CD4-positive, alpha-beta memory T cell (primary cell): Measurements from ENCODE around the gene ZFPM1. TPM values are rescaled to one million over a fixed set of nuclear protein-coding genes. Genes with fewer than 3 reads are reported as not detected.

Experiments used
- CTCF ChIA-PET: fragments of 350-600 bp; sonication (Branson Sonifier 250); formaldehyde crosslinking; loops from one replicate; lab custom pipeline; 2021; ENCODE audit warnings: inconsistent platforms; ENCODE audit not compliant: partially characterized antibody; lab: Charles Lee
- POLR2A ChIA-PET: fragments of 350-600 bp; sonication (Branson Sonifier 250); formaldehyde crosslinking; loops from one replicate; lab custom pipeline; 2021; ENCODE audit not compliant: partially characterized antibody; lab: Charles Lee
- DNase-seq, 5 donors: peaks; one replicate each; pipeline versions ENCODE4 v3.0.0 to v3.0.0-alpha.2; 2020 to 2022; ENCODE audit warnings: mixed read lengths in 1 of 5
- H3K27ac ChIP-seq: one replicate; pipeline ENCODE4 v1.7.0; 2013; ENCODE audit warnings: low read depth, low read length
- H3K27me3 ChIP-seq: 2 replicates; pipeline ENCODE4 v1.7.0; 2013; ENCODE audit warnings: mild to moderate bottlenecking, low read length, moderate library complexity; ENCODE audit not compliant: insufficient read depth
- H3K36me3 ChIP-seq: 2 replicates; pipeline ENCODE4 v1.7.0; 2013; ENCODE audit warnings: mild to moderate bottlenecking, low read length, moderate library complexity; ENCODE audit not compliant: insufficient read depth
- H3K4me1 ChIP-seq: 2 replicates; pipeline ENCODE4 v1.7.0; 2013; ENCODE audit warnings: mild to moderate bottlenecking, low read length, moderate library complexity; ENCODE audit not compliant: insufficient read depth
- H3K4me3 ChIP-seq, 2 donors: one replicate each; pipeline ENCODE4 v1.7.0; 2013; ENCODE audit warnings: low read length in 2 of 2, mild to moderate bottlenecking in 1 of 2
- H3K9me3 ChIP-seq, 2 donors: one replicate each; pipeline ENCODE4 v1.7.0; 2013; ENCODE audit warnings: low read length in 2 of 2, control low read depth in 1 of 2; ENCODE audit not compliant: control insufficient read depth in 1 of 2
- H3K27ac Mint-ChIP-seq, 7 donors: one replicate each; pipeline ENCODE4 v1.8.0; 2020 to 2021; ENCODE audit warnings: mixed read lengths in 7 of 7, mild to moderate bottlenecking in 6 of 7, inconsistent platforms in 3 of 7, moderate library complexity in 3 of 7
- H3K27me3 Mint-ChIP-seq, 2 donors: one replicate each; pipeline ENCODE4 v1.8.0; 2020 to 2021; ENCODE audit warnings: mixed read lengths in 2 of 2
- H3K36me3 Mint-ChIP-seq, 2 donors: one replicate each; pipeline ENCODE4 v1.8.0; 2020 to 2021; ENCODE audit warnings: mixed read lengths in 2 of 2, inconsistent platforms in 1 of 2, mild to moderate bottlenecking in 1 of 2
- H3K4me1 Mint-ChIP-seq, 4 donors: one replicate each; pipeline ENCODE4 v1.8.0; 2020 to 2021; ENCODE audit warnings: mixed read lengths in 4 of 4, mild to moderate bottlenecking in 1 of 4
- H3K4me3 Mint-ChIP-seq, 8 donors: one replicate each; pipeline ENCODE4 v1.8.0; 2020 to 2021; ENCODE audit warnings: mixed read lengths in 8 of 8, mild to moderate bottlenecking in 7 of 8, moderate library complexity in 6 of 8, inconsistent platforms in 3 of 8
- H3K9me3 Mint-ChIP-seq, 8 donors: one replicate each; pipeline ENCODE4 v1.8.0; 2020 to 2021; ENCODE audit warnings: mixed read lengths in 8 of 8, mild to moderate bottlenecking in 5 of 8, inconsistent platforms in 3 of 8, moderate library complexity in 1 of 8
- intact Hi-C: fragments of 100-400 bp; cut with micrococcal nuclease; formaldehyde crosslinking; loops from one replicate; pipeline ENCODE4 v1.15.1; 2023
- polyA plus RNA-seq, 2 donors: library from polyadenylated mRNA; unstranded; fragments of 300-500 nt; fragmentation: Illumina TruSeq; gene quantifications; one replicate each; pipeline ENCODE4 v1.2.3, GENCODE V29; 2021
- total RNA-seq, 2 experiments: library from RNA; stranded (reverse); gene quantifications; one replicate each; pipeline ENCODE4 v1.2.3, GENCODE V29; 2021

The ZFPM1 gene
- total and polyA plus RNA-seq, 4 experiments from 2014 or later, result 0.07 to 20.5 (median 9.7) TPM

GRCh38 chr16:88413631-88414030 is 39.4 kb upstream of the ZFPM1 start:
- ChIA-PET CTCF (no interaction called here), POLR2A (no interaction called here)
- Mint-ChIP-seq H3K27me3 (peaks cover 0 to 3% of the 10 kb centered on the region in 2 donors), H3K9me3 (no peaks in the 10 kb centered on the region), H3K4me3 (no peak overlapping the region), H3K36me3 (no peaks in the 10 kb centered on the region), H3K27ac (no peak overlapping the region), H3K4me1 (no peaks in the 10 kb centered on the region)
- H3K27me3 ChIP-seq, result no peaks in the 10 kb centered on the region
- no peaks in the 10 kb centered on the region for H3K9me3 ChIP-seq
- H3K4me3 ChIP-seq, result no peak overlapping the region
- intact Hi-C loops, result no loop called here
- no peak overlapping the region for H3K27ac ChIP-seq
- DNase-seq, result peak in 1 of 5 donors; percentile 18
- no peaks in the 10 kb centered on the region for H3K36me3 ChIP-seq
- no peaks in the 10 kb centered on the region for H3K4me1 ChIP-seq

GRCh38 chr16:88414521-88415380 is 38.3 kb upstream of the ZFPM1 start:
- Mint-ChIP-seq H3K9me3 (no peaks in the 10 kb centered on the region), H3K4me3 (no peak overlapping the region), H3K36me3 (no peaks in the 10 kb centered on the region), H3K27me3 (peaks cover 0 to 4% of the 10 kb centered on the region in 2 donors), H3K27ac (no peak overlapping the region), H3K4me1 (no peaks in the 10 kb centered on the region)
- Histone ChIP-seq H3K9me3 (no peaks in the 10 kb centered on the region), H3K36me3 (no peaks in the 10 kb centered on the region), H3K4me3 (no peak overlapping the region), H3K4me1 (no peaks in the 10 kb centered on the region), H3K27ac (no peak overlapping the region), H3K27me3 (no peaks in the 10 kb centered on the region)
- POLR2A ChIA-PET, result no interaction called here
- CTCF ChIA-PET, result no interaction called here
- no peak for DNase-seq
- intact Hi-C loops, result no loop called here

- Mint-ChIP-seq H3K4me1 (no peaks in the 10 kb centered on the region), H3K4me3 (no peak overlapping the region), H3K27me3 (peaks cover 0 to 4% of the 10 kb centered on the region in 2 donors), H3K27ac (no peak overlapping the region), H3K9me3 (no peaks in the 10 kb centered on the region), H3K36me3 (no peaks in the 10 kb centered on the region)
- DNase-seq, result no peak
- H3K27ac ChIP-seq, result no peak overlapping the region
- H3K9me3 ChIP-seq, result no peaks in the 10 kb centered on the region
- intact Hi-C loops, result no loop called here
- no peaks in the 10 kb centered on the region for H3K27me3 ChIP-seq
- H3K4me3 ChIP-seq, result no peak overlapping the region
- CTCF ChIA-PET, result no interaction called here
- POLR2A ChIA-PET, result no interaction called here
- no peaks in the 10 kb centered on the region for H3K4me1 ChIP-seq
- no peaks in the 10 kb centered on the region for H3K36me3 ChIP-seq
Observed at GRCh38 chr16:88415381-88415705, 37.7 kb upstream of the ZFPM1 start.

GRCh38 chr16:88415713-88416323 is 37.3 kb upstream of the ZFPM1 start:
- Mint-ChIP-seq H3K4me1 (no peaks in the 10 kb centered on the region), H3K4me3 (no peak overlapping the region), H3K9me3 (no peaks in the 10 kb centered on the region), H3K27ac (no peak overlapping the region), H3K36me3 (no peaks in the 10 kb centered on the region), H3K27me3 (peaks cover 0 to 4% of the 10 kb centered on the region in 2 donors)
- POLR2A ChIA-PET, result no interaction called here
- CTCF ChIA-PET, result no interaction called here
- H3K36me3 ChIP-seq, result no peaks in the 10 kb centered on the region
- no peak for DNase-seq
- intact Hi-C loops, result no loop called here
- H3K27ac ChIP-seq, result no peak overlapping the region
- H3K27me3 ChIP-seq, result no peaks in the 10 kb centered on the region
- no peaks in the 10 kb centered on the region for H3K4me1 ChIP-seq
- no peaks in the 10 kb centered on the region for H3K9me3 ChIP-seq
- H3K4me3 ChIP-seq, result no peak overlapping the region

- no peak overlapping the region for H3K4me3 Mint-ChIP-seq
- ChIA-PET POLR2A (no interaction called here), CTCF (no interaction called here)
- Histone ChIP-seq H3K27me3 (no peaks in the 10 kb centered on the region), H3K9me3 (no peaks in the 10 kb centered on the region), H3K36me3 (no peaks in the 10 kb centered on the region), H3K4me3 (no peak overlapping the region), H3K4me1 (no peaks in the 10 kb centered on the region), H3K27ac (no peak overlapping the region)
- no peaks in the 10 kb centered on the region for H3K4me1 Mint-ChIP-seq
- H3K9me3 Mint-ChIP-seq, result no peaks in the 10 kb centered on the region
- no peak overlapping the region for H3K27ac Mint-ChIP-seq
- H3K27me3 Mint-ChIP-seq, result peaks cover 0 to 4% of the 10 kb centered on the region in 2 donors
- no peak for DNase-seq
- intact Hi-C loops, result no loop called here
- H3K36me3 Mint-ChIP-seq, result no peaks in the 10 kb centered on the region
Observed at GRCh38 chr16:88416686-88417085, 36.4 kb upstream of the ZFPM1 start.

- H3K9me3 Mint-ChIP-seq, result no peaks in the 10 kb centered on the region
Observed at GRCh38 chr16:88417684-88418476, 35.2 kb upstream of the ZFPM1 start.

GRCh38 chr16:88418869-88419268 is 34.2 kb upstream of the ZFPM1 start:
- POLR2A ChIA-PET, result no interaction called here
- H3K27me3 ChIP-seq, result no peaks in the 10 kb centered on the region
- H3K27ac ChIP-seq, result no peak overlapping the region
- no peaks in the 10 kb centered on the region for H3K4me1 Mint-ChIP-seq
- H3K27ac Mint-ChIP-seq, result no peak overlapping the region
- no peaks in the 10 kb centered on the region for H3K36me3 Mint-ChIP-seq
- no peak overlapping the region for H3K4me3 ChIP-seq
- no peaks in the 10 kb centered on the region for H3K9me3 ChIP-seq
- H3K27me3 Mint-ChIP-seq, result peaks cover 0 to 4% of the 10 kb centered on the region in 2 donors
- no peaks in the 10 kb centered on the region for H3K36me3 ChIP-seq
- H3K4me1 ChIP-seq, result no peaks in the 10 kb centered on the region
- intact Hi-C loops, result no loop called here
- DNase-seq, result peak in 1 of 5 donors; percentile 23
- H3K4me3 Mint-ChIP-seq, result no peak overlapping the region
- no peaks in the 10 kb centered on the region for H3K9me3 Mint-ChIP-seq
- CTCF ChIA-PET, result no interaction called here

More at GRCh38 chr16:88417684-88418476, 35.2 kb upstream of the ZFPM1 start:
- ChIA-PET CTCF (no interaction called here), POLR2A (no interaction called here)
- Mint-ChIP-seq H3K36me3 (no peaks in the 10 kb centered on the region), H3K4me3 (no peak overlapping the region), H3K27ac (no peak overlapping the region), H3K4me1 (no peaks in the 10 kb centered on the region), H3K27me3 (peaks cover 0 to 4% of the 10 kb centered on the region in 2 donors)
- no peaks in the 10 kb centered on the region for H3K9me3 ChIP-seq
- no peaks in the 10 kb centered on the region for H3K27me3 ChIP-seq
- peak in 1 of 5 donors; percentile 36 for DNase-seq
- H3K4me3 ChIP-seq, result no peak overlapping the region
- no peak overlapping the region for H3K27ac ChIP-seq
- no peaks in the 10 kb centered on the region for H3K4me1 ChIP-seq
- intact Hi-C loops, result no loop called here
- H3K36me3 ChIP-seq, result no peaks in the 10 kb centered on the region
